Middle frontal gyrus (tissue), 1 donor: ENCODE results near the gene CACNA2D3.

Experiments used
- DNase-seq: peaks from one replicate; pipeline ENCODE4 v3.0.0-alpha.2; 2015; ENCODE audit warnings: low spot score; ENCODE audit errors: extremely low spot score

CACNA2D3 gene

GRCh38 chr3:54264050-54264449, 141.7 kb downstream of the CACNA2D3 start:
- DNase-seq: no peak

GRCh38 chr3:54270816-54271526, 148.6 kb downstream of the CACNA2D3 start:
- no peak for DNase-seq

- no peak for DNase-seq
These were observed 151.4 kb downstream of the CACNA2D3 start for GRCh38 chr3:54273791-54274190.

- no peak for DNase-seq
These were observed 152.3 kb downstream of the CACNA2D3 start for GRCh38 chr3:54274607-54275006.

- no peak for DNase-seq
These were observed 156.7 kb downstream of the CACNA2D3 start for GRCh38 chr3:54279005-54279583.

GRCh38 chr3:54283470-54283869, 161.1 kb downstream of the CACNA2D3 start:
- no peak for DNase-seq

- no peak for DNase-seq
These were observed 171.9 kb downstream of the CACNA2D3 start for GRCh38 chr3:54294214-54294613.

- no peak for DNase-seq
These were observed 174.2 kb downstream of the CACNA2D3 start for GRCh38 chr3:54296531-54296930.

GRCh38 chr3:54299169-54299935, 177.0 kb downstream of the CACNA2D3 start:
- no peak for DNase-seq

- DNase-seq: no peak
These were observed 181.4 kb downstream of the CACNA2D3 start for GRCh38 chr3:54303517-54304375.

- DNase-seq: no peak
These were observed 182.5 kb downstream of the CACNA2D3 start for GRCh38 chr3:54304877-54305276.

GRCh38 chr3:54305409-54306099, 183.2 kb downstream of the CACNA2D3 start:
- no peak for DNase-seq

- no peak for DNase-seq
These were observed 185.3 kb downstream of the CACNA2D3 start for GRCh38 chr3:54307566-54308180.

GRCh38 chr3:54309601-54310000, 187.2 kb downstream of the CACNA2D3 start:
- DNase-seq: no peak

- DNase-seq: no peak
These were observed 188.9 kb downstream of the CACNA2D3 start for GRCh38 chr3:54311211-54311747.

- DNase-seq: no peak
These were observed 190.0 kb downstream of the CACNA2D3 start for GRCh38 chr3:54312156-54312899.

GRCh38 chr3:54313418-54313817, 191.1 kb downstream of the CACNA2D3 start:
- DNase-seq: no peak

GRCh38 chr3:54321520-54321919, 199.2 kb downstream of the CACNA2D3 start:
- no peak for DNase-seq

- no peak for DNase-seq
These were observed 200.0 kb downstream of the CACNA2D3 start for GRCh38 chr3:54322354-54322753.
